Activated naive CD4-positive, alpha-beta T cell treated with Interleukin-2 at 50 U/mL for 16 hours (primary cell): ENCODE measurements around the gene HELZ.
"Not testable (repeated sequence)": the region's sequence is repeated elsewhere in the genome, so short reads cannot be mapped to it uniquely, and the experiment has no call there.

Source experiments
- DNase-seq: peaks from one replicate; pipeline ENCODE4 v3.0.0-alpha.2; 2020

HELZ gene

GRCh38 chr17:67139784-67140665, 105.0 kb downstream of the HELZ start:
- no peak for DNase-seq

GRCh38 chr17:67139289-67139688, 105.7 kb downstream of the HELZ start:
- DNase-seq: no peak

- DNase-seq: no peak
Observed at GRCh38 chr17:67138392-67138791, 106.6 kb downstream of the HELZ start.

GRCh38 chr17:67137860-67138259, 107.1 kb downstream of the HELZ start:
- no peak for DNase-seq

GRCh38 chr17:67137026-67137370, 108.0 kb downstream of the HELZ start:
- no peak for DNase-seq

GRCh38 chr17:67136191-67137025, 108.6 kb downstream of the HELZ start:
- DNase-seq: no peak

GRCh38 chr17:67133161-67133560, 111.8 kb downstream of the HELZ start:
- no peak for DNase-seq

- DNase-seq: no peak
Observed at GRCh38 chr17:67132366-67132765, 112.6 kb downstream of the HELZ start.

- no peak for DNase-seq
Observed at GRCh38 chr17:67130768-67131167, 114.2 kb downstream of the HELZ start.

GRCh38 chr17:67129283-67129682, 115.7 kb downstream of the HELZ start:
- DNase-seq: no peak

- DNase-seq: no peak
Observed at GRCh38 chr17:67128700-67129099, 116.3 kb downstream of the HELZ start.

GRCh38 chr17:67127925-67128324, 117.1 kb downstream of the HELZ start:
- DNase-seq: no peak

- DNase-seq: no peak
Observed at GRCh38 chr17:67126983-67127382, 118.0 kb downstream of the HELZ start.

- DNase-seq: not testable (repeated sequence)
Observed at GRCh38 chr17:67126543-67126942, 118.5 kb downstream of the HELZ start.

- no peak for DNase-seq
Observed at GRCh38 chr17:67125924-67126323, 119.1 kb downstream of the HELZ start.

GRCh38 chr17:67125417-67125816, 119.6 kb downstream of the HELZ start:
- DNase-seq: no peak

GRCh38 chr17:67124450-67125148, 120.4 kb downstream of the HELZ start:
- DNase-seq: no peak

GRCh38 chr17:67123699-67124098, 121.3 kb downstream of the HELZ start:
- no peak for DNase-seq

GRCh38 chr17:67121316-67121891, 123.6 kb downstream of the HELZ start:
- no peak for DNase-seq

GRCh38 chr17:67119102-67119501, 125.9 kb downstream of the HELZ start:
- DNase-seq: no peak

- no peak for DNase-seq
Observed at GRCh38 chr17:67116045-67116575, 128.9 kb downstream of the HELZ start.

- DNase-seq: no peak
Observed at GRCh38 chr17:67115401-67115800, 129.6 kb downstream of the HELZ start.

GRCh38 chr17:67113486-67113885, 131.5 kb downstream of the HELZ start:
- no peak for DNase-seq
